Adipose tissue (tissue), 3 donors: Measurements from ENCODE around the gene YAF2. TPM values are rescaled to one million over a fixed set of nuclear protein-coding genes. Genes with fewer than 3 reads are reported as not detected.

ENCODE experiments used
- H3K27ac ChIP-seq: one replicate; pipeline ENCODE4 v1.5.1; 2013; ENCODE audit warnings: low read depth, low read length
- WGBS, 3 donors: extraction: QIAGEN DNeasy Blood & Tissue Kit; methylation state at CpG; one replicate each; pipeline ENCODE4 v1.1.7; 2013; 5-methylcytosine and 5-hydroxymethylcytosine counted together
- polyA plus RNA-seq, 3 donors: library from polyadenylated mRNA; stranded (reverse); fragments of 200-250 nt; gene quantifications; one replicate each; pipeline ENCODE4 v1.2.3, GENCODE V29; 2013
- donor health status: healthy with polysubstance abuse.
- donor health status: Bipolar disorder and iron deficiency.
- donor health status: healthy.

YAF2 gene
- 10 to 100 TPM in 1 of 3 donors, 1 to 10 TPM in 2; 4.4 to 12.8 (median 8.7) TPM for polyA plus RNA-seq

GRCh38 chr12:42238240-42239140 lies at the start of gene YAF2:
TSS of gene YAF2 (minus strand) at chr12:42238248. CDS start at chr12:42238180, 68 bp downstream.
- peak within 1 kb of the TSS; percentile 70 for H3K27ac ChIP-seq
- 3 to 5% (median 5%) methylated on average over 41 to 69 of the region's 69 CpGs for WGBS, 3 donors

- 89 to 91% (median 91%) methylated on average over 24 to 26 of the region's 26 CpGs for WGBS, 3 donors
- H3K27ac ChIP-seq, result no peak overlapping the region
Measured at GRCh38 chr12:42286741-42287140, 48.7 kb upstream of the YAF2 start.

- H3K27ac ChIP-seq, result no peak overlapping the region
- 96 to 98% (median 97%) methylated on average over 2 of the region's 2 CpGs for WGBS, 3 donors
Measured at GRCh38 chr12:42285431-42285830, 47.4 kb upstream of the YAF2 start.

- 79 to 80% (median 80%) methylated on average over 2 of the region's 2 CpGs for WGBS, 3 donors
- H3K27ac ChIP-seq, result no peak overlapping the region
Measured at GRCh38 chr12:42284876-42285275, 46.8 kb upstream of the YAF2 start.

- no peak overlapping the region for H3K27ac ChIP-seq
- 55 to 89% (median 55%) methylated on average over 1 of the region's 1 CpG for WGBS, 3 donors
Measured at GRCh38 chr12:42284157-42284556, 46.1 kb upstream of the YAF2 start.

GRCh38 chr12:42283739-42284138 lies 45.7 kb upstream of the YAF2 start:
- H3K27ac ChIP-seq, result no peak overlapping the region

- WGBS, 3 donors, result 54 to 81% (median 74%) methylated on average over 2 of the region's 2 CpGs
- H3K27ac ChIP-seq, result no peak overlapping the region
Measured at GRCh38 chr12:42282294-42282693, 44.2 kb upstream of the YAF2 start.

- WGBS, 3 donors, result 69 to 86% (median 82%) methylated on average over 3 of the region's 3 CpGs
- H3K27ac ChIP-seq, result no peak overlapping the region
Measured at GRCh38 chr12:42281844-42282243, 43.8 kb upstream of the YAF2 start.

- no peak overlapping the region for H3K27ac ChIP-seq
- 21 to 62% (median 52%) methylated on average over 3 of the region's 3 CpGs for WGBS, 3 donors
Measured at GRCh38 chr12:42281278-42281677, 43.2 kb upstream of the YAF2 start.

- no peak overlapping the region for H3K27ac ChIP-seq
Measured at GRCh38 chr12:42278128-42278510, 40.1 kb upstream of the YAF2 start.

GRCh38 chr12:42277396-42278127 lies 39.5 kb upstream of the YAF2 start:
- WGBS, 3 donors, result 72 to 82% (median 75%) methylated on average over 6 of the region's 6 CpGs
- no peak overlapping the region for H3K27ac ChIP-seq

GRCh38 chr12:42275499-42275898 lies 37.5 kb upstream of the YAF2 start:
- WGBS, 3 donors, result 92 to 96% (median 95%) methylated on average over 4 of the region's 4 CpGs
- H3K27ac ChIP-seq, result no peak overlapping the region

- WGBS, 3 donors, result 92 to 99% (median 95%) methylated on average over 13 to 21 of the region's 21 CpGs
- no peak overlapping the region for H3K27ac ChIP-seq
Measured at GRCh38 chr12:42273706-42274105, 35.7 kb upstream of the YAF2 start.

- WGBS, 3 donors, result 53 to 64% (median 53%) methylated on average over 4 of the region's 4 CpGs
- H3K27ac ChIP-seq, result no peak overlapping the region
Measured at GRCh38 chr12:42270596-42270995, 32.5 kb upstream of the YAF2 start.

GRCh38 chr12:42267413-42268190 lies 29.6 kb upstream of the YAF2 start:
- WGBS, 3 donors, result 88 to 89% (median 88%) methylated on average over 15 of the region's 15 CpGs
- no peak overlapping the region for H3K27ac ChIP-seq

- WGBS, 3 donors, result 91 to 96% (median 95%) methylated on average over 16 to 17 of the region's 17 CpGs
Measured at GRCh38 chr12:42266579-42267230, 28.7 kb upstream of the YAF2 start.

GRCh38 chr12:42262271-42262670 lies 24.2 kb upstream of the YAF2 start:
- WGBS, 3 donors, result 79 to 89% (median 80%) methylated on average over 2 of the region's 2 CpGs

More at GRCh38 chr12:42266579-42267230, 28.7 kb upstream of the YAF2 start:
- no peak overlapping the region for H3K27ac ChIP-seq

GRCh38 chr12:42261708-42262107 lies 23.7 kb upstream of the YAF2 start:
- 69 to 78% (median 77%) methylated on average over 4 of the region's 4 CpGs for WGBS, 3 donors
- no peak overlapping the region for H3K27ac ChIP-seq

More at GRCh38 chr12:42262271-42262670, 24.2 kb upstream of the YAF2 start:
- H3K27ac ChIP-seq, result no peak overlapping the region
